NOMO-1 treated with DMSO at 0.1 percent for 48 hours (cell line): Measurements from ENCODE around the gene KLHL21.
"Not testable (repeated sequence)": the region's sequence is repeated elsewhere in the genome, so short reads cannot be mapped to it uniquely, and the experiment has no call there.

Experiments
- DNase-seq: peaks from one replicate; lab custom pipeline; 2025; ENCODE audit not compliant: unreplicated experiment; lab: John Stamatoyannopoulos, UW

The KLHL21 gene

GRCh38 chr1:6585081-6585722 is 17.5 kb downstream of the KLHL21 start:
- DNase-seq, result no peak

- DNase-seq, result no peak
Observed at GRCh38 chr1:6584126-6585080, 18.3 kb downstream of the KLHL21 start.

DNA sequence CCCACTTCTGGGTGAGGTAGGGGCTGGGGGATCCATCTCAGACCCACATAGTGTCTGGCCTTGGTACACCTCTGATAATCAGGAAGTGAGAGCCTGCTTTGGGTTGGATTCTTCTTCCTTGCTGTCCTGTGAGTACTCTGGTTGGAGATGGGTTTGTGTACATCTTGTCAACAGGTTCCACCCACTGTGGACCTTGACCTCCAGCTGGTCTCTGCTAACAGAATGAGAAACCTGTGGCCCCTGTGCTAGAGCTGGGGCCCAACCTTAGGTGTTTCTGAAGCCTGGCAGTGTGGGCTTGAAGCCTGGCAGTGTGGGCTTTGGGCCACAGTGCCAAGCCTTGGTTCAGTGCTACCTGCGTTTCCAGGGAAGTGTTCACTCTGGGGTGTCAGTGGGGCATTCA is 20.3 kb downstream of the KLHL21 start:
- no peak for DNase-seq

DNA sequence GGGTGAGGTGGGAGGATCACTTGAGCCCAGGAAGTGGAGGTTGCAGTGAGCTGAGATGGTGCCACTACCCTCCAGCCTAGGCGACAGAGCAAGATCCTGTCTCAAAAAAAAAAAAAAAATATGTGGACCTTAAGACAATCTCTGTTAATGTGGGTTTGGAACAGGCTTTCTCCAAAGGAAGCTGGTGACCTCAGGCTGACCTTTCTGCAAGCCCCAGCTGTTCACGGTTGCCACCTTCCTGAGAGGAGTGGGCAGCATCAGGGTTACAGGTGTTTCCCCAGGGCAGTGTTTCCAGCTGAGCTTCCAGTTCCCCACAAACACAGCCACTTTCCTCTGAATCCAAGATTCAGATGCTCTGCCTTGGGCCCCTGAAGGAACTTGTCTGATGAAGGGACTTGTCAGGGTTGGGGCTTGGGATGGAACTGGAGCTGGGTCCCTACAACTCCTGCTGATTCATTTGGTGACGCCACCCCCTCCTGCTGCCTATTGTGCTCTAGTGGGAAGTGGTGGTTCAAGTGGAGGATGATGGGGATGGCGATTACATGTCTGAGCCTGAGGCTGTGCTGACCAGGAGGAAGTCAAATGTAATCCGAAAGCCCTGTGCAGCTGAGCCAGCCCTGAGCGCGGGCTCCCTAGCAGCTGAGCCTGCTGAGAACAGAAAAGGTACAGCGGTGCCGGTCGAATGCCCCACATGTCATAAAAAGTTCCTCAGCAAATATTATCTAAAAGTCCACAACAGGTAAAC is 20.9 kb downstream of the KLHL21 start:
- DNase-seq, result peak; percentile 61

- DNase-seq, result peak; percentile 25
Observed at GRCh38 chr1:6580593-6581409, 21.9 kb downstream of the KLHL21 start.

DNA sequence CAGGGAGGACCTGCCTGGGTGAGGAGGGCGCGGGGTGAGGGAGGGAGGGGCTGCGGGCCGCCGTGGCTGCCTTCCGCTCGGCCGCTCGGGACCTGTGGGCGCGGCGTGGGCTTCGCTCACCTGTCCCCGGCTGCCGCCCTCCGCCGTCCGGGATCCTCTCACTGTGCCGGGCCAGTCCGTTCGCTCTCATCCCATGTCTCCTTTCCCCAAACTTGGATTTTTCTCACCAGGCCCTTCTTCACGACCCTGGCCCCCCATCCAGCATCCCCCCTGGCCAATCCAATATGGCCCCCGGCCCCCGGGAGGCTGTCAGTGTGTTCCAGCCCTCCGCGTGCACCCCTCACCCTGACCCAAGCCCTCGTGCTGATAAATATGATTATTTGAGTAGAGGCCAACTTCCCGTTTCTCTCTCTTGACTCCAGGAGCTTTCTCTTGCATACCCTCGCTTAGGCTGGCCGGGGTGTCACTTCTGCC is 22.5 kb downstream of the KLHL21 start:
- peak; percentile 52 for DNase-seq

GRCh38 chr1:6579374-6580118 is 23.1 kb downstream of the KLHL21 start, which contains the start of gene ZBTB48:
TSS of gene ZBTB48 (plus strand) at chr1:6579994. CDS start at chr1:6580610, 616 bp downstream.
- peak; percentile 97 for DNase-seq

DNA sequence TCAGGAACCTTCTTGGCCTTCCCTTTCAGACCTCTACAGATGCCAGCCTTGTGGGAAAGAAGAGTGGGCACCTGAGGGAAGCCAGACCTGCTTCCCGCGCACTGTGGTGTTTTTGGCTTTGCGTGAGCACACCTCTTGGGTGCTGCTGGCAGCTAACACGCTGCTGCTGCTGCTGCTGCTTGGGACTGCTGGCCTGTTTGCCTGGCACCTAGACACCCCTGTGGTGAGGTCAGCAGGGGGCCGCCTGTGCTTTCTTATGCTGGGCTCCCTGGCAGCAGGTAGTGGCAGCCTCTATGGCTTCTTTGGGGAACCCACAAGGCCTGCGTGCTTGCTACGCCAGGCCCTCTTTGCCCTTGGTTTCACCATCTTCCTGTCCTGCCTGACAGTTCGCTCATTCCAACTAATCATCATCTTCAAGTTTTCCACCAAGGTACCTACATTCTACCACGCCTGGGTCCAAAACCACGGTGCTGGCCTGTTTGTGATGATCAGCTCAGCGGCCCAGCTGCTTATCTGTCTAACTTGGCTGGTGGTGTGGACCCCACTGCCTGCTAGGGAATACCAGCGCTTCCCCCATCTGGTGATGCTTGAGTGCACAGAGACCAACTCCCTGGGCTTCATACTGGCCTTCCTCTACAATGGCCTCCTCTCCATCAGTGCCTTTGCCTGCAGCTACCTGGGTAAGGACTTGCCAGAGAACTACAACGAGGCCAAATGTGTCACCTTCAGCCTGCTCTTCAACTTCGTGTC is 23.9 kb downstream of the KLHL21 start:
- DNase-seq, result no peak

- DNase-seq, result no peak
Observed at GRCh38 chr1:6577831-6578525, 24.7 kb downstream of the KLHL21 start.

DNA sequence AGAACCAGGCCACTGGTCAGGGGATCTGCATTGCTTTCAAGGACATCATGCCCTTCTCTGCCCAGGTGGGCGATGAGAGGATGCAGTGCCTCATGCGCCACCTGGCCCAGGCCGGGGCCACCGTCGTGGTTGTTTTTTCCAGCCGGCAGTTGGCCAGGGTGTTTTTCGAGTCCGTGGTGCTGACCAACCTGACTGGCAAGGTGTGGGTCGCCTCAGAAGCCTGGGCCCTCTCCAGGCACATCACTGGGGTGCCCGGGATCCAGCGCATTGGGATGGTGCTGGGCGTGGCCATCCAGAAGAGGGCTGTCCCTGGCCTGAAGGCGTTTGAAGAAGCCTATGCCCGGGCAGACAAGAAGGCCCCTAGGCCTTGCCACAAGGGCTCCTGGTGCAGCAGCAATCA is 27.9 kb downstream of the KLHL21 start:
- no peak for DNase-seq

- DNase-seq, result no peak
Observed at GRCh38 chr1:6574025-6574620, 28.5 kb downstream of the KLHL21 start.

GRCh38 chr1:6572653-6573383 is 29.9 kb downstream of the KLHL21 start:
- DNase-seq, result no peak

GRCh38 chr1:6570987-6571386 is 31.7 kb downstream of the KLHL21 start:
- no peak for DNase-seq

DNA sequence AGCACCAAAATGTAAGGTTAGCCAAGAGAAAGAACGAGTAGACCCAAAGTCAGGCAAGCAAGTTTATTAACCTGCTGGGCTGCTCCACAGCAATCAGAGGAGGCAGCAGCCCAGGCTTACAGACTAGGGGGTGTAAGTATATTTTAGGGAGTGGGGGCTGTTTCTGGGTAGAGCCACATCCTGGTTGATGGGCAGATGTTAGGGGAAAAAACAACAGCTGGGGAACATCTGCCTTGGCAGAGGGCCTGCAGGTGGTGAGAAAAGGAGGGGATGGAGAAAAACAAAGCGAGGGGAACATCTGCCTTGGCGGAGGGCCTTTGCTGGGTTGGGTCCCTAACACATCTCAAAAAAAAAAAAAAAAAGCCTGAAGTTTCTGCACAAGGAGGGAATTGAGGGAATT is 32.6 kb downstream of the KLHL21 start:
- no peak for DNase-seq

- DNase-seq, result no peak
Observed at GRCh38 chr1:6569033-6569432, 33.6 kb downstream of the KLHL21 start.

- no peak for DNase-seq
Observed at GRCh38 chr1:6560267-6560666, 42.4 kb downstream of the KLHL21 start.

GRCh38 chr1:6559161-6559560 is 43.5 kb downstream of the KLHL21 start:
- not testable (repeated sequence) for DNase-seq
